GM19452 (cell line): ENCODE measurements around the gene ZNF138.
A peak's percentile ranks its signal among the peaks of the same experiment; 100 is the strongest.
"Not testable (repeated sequence)": the region's sequence is repeated elsewhere in the genome, so short reads cannot be mapped to it uniquely, and the experiment has no call there.

Source experiments
- ATAC-seq: cut with Tn5 transposase; IDR thresholded peaks from one replicate; pipeline ENCODE4 v1.9.1; 2021; ENCODE audit not compliant: unreplicated experiment

The ZNF138 gene

GRCh38 chr7:64794171-64794844 lies at the start of gene ZNF138:
TSS of gene ZNF138 (plus strand) at chr7:64794428. CDS start at chr7:64794569, 141 bp downstream.
- peak; percentile 100 for ATAC-seq

GRCh38 chr7:64744680-64745079 lies 49.5 kb upstream of the ZNF138 start:
- ATAC-seq, result no peak

DNA sequence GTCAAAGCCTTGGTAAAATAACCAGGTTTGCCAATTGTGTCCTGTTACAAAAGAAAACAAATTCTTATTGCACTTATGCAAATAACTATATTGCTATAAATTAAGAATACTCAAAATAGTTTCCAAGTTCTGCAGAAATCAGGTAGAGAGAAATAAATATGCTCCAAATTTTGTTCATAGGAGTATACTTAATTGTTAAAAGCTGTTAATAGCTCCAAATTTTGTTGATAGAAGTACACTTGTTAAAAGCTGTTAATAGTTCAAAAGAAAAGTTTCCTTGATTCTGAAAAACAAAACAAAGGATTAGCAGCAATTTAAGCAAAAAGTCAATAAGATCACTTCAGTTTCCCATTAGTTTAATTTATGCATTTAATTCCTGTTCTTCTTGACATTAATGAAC lies 46.4 kb upstream of the ZNF138 start:
- no peak for ATAC-seq

DNA sequence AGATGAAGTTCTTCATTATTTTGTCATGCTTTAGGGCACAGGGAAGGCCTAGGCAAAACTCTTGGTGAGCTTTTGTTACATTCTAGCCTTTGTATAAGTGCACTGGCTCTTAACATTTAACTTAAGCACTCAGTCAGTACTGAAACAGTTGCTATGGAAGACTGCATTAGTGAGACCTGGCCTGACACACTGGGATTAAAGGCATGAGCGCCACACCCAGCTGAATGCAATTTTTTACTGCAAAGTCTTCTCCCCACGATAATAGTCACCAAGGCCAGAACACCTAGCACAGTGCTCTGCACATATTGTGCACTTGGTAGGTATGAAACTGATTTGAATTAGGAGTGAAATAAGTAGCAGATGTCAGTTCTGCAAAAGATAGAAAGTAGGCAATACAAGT lies 41.2 kb upstream of the ZNF138 start:
- no peak for ATAC-seq

- ATAC-seq, result no peak
Measured at GRCh38 chr7:64755865-64756264, 38.4 kb upstream of the ZNF138 start.

- ATAC-seq, result no peak
Measured at GRCh38 chr7:64758151-64758550, 36.1 kb upstream of the ZNF138 start.

DNA sequence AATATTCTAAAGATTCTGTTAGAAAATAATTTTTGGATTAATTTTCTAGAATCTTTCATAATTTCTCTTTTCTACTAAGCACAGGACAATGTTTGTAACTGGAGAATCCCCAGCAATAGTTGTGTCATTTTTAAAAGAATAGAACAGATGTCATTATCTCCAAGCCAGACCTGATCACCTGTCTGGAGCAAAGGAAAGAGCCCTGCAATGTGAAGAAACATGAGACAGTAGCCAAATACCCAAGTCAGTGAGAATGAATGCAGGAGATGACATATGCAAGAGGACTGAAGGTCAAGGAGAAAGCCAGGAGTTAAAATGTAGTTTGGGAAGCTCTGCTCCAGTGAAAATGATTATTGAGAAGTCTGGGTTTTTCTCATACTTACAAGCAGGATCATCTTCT lies 25.4 kb upstream of the ZNF138 start:
- no peak for ATAC-seq

DNA sequence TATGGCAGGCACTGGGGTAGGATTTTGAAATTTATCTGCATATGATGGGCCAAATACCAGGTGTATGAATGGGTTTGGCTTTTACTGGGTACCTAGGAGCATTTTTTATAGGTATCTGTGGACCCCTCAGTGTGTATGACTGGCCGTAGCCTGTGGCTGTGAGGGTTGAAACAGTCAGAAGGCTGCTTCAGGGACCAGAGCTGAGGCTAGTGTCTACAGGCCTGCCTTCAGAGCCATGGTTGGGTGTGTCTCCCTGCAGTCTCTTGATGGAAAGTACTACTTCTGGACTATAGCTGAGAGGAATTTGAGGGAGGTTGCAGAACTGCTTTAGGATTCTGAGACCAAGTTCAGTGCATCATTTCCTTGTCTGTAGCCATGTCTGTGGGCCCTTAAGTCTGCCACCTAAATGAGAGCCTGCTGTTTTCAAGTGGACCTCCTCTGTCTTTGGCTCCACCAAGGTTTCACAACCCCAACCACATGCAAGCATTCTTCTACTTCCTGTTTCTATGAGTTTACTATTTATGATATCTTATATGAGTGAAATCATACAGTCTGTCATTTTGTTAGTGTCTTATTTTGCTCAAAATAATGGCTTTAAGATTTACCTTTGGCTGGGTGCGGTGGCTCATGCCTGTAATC lies 19.9 kb upstream of the ZNF138 start:
- no peak for ATAC-seq

DNA sequence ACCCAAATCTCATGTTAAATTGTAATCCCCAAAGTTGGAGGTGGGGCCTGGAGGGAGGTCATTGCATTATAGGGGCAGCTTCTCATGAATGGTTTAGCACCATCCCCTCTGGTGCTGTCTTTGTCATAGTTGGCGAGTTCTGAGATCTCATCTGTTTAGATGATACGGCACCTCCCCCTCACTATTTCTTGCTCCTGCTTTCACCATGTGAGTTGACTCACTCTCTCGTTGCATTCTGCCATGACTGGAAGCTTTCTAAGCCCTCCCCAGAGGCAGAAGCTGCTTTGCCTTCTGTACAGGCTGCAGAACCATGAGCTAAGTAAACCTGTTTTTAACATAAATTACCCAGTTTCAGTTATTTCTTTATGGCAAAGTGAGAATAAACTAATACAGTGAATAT lies 18.9 kb upstream of the ZNF138 start:
- no peak for ATAC-seq

DNA sequence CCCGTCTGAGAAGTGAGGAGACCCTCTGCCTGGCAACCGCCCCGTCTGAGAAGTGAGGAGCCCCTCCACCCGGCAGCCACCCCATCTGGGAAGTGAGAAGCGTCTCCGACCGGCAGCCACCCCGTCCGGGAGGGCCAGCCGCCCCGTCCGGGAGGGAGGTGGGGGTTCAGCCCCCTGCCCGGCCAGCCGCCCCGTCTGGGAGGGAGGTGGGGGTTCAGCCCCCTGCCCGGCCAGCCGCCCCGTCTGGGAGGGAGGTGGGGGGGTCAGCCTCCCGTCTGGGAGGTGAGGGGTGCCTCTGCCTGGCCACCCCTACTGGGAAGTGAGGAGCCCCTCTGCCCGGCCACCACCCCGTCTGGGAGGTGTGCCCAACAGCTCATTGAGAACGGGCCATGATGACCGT lies 9.4 kb upstream of the ZNF138 start:
- not testable (repeated sequence) for ATAC-seq

GRCh38 chr7:64787295-64787694 lies 6.9 kb upstream of the ZNF138 start:
- ATAC-seq, result no peak

DNA sequence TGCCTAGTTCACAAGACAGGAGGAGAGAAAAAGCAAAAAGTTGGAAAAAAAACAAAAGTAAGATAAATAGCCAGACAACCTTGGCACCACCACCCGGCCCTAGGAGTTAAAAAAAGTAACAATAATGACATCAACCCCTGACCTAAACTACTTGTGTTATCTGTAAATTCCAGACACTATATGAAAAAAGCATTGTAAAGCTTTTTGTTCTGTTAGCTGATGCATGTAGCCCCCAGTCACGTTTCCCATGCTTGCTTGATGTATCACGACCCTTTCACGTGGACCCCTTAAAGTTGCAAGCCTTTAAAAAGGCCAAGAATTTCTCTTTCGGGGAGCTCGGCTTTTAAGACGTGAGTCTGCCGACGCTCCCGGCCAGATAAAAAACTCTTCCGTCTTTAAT lies 5.0 kb upstream of the ZNF138 start:
- not testable (repeated sequence) for ATAC-seq

DNA sequence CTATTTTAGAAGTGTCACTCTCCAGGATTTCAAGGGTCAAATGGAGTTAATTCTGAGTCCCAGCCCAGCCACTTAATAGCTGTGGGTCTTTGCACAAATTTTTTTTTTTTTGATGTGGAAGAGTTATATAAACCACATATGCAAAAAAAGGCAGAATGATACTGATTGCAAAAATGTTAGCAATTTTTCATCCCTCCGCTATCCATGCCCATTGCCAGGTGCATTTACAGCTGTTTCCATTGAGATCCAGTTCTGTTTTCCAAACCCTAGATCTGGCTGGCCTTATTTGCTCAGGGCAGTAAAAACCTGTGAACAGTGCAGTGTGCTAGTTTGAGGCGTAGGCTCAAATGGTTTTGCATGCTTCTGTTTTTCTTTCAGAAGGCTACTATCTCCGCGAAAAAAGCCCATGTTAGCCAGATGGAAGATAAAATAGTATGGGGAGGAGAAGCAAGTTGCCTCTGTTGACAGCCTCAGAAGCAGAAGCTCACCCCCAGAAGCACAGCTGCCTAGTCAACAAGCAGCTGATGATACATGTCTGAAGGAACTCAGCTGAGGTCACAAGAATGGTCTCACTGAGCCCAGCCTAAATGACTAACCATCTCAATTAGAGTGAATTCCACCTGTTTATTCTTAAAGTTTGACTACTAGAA lies 997 bp upstream of the ZNF138 start:
- ATAC-seq, result no peak

GRCh38 chr7:64795176-64795575 lies 948 bp downstream of the ZNF138 start:
- ATAC-seq, result no peak

DNA sequence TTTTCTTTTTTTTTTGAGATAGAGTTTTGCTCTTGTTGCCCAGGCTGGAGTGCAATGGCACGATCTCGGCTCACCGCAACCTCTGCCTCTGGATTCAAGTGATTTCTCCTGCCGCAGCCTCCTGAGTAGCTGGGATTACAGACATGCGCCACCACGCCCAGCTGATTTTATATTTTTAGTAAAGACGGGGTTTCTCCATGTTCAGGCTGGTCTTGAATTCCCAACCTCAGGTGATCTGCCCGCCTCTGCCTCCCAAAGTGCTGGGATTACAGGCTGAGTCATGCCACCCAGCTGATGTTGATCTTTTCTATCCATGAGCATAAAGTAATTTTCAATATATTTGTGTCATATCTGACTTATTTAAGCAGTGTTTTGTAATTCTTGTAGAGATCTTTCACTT lies 4.9 kb downstream of the ZNF138 start:
- ATAC-seq, result not testable (repeated sequence)

- no peak for ATAC-seq
Measured at GRCh38 chr7:64802699-64803098, 8.5 kb downstream of the ZNF138 start.

DNA sequence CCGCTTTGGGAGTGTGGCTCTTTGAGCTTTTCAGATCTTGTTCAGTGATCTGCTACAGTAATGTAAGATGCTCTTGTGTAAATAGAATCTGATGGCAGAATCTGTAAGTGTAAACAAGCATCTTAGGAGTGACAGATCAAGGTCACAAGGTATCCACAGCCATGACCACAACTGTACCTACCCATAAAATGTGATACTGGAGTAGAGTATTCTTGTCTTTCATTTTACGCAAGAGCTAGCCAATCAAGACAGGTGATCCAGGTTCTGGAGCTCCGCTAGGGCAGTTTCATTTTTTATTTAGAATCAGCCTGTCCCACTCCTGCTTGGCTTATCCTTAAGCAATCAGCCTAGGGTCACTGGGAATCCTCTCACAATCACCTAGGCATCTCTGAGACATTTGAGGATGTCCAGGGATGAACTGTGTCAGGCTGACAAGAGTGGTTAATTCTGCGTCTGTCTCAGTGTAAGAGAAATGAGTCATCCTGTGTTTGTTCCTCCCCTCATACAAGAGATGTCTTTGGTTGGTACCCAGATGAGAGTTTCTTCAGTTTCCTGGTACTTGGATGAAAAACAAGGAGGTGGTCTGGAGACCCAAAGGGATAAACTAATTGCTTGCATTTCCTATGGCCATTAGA lies 13.6 kb downstream of the ZNF138 start:
- ATAC-seq, result no peak

GRCh38 chr7:64811767-64812166 lies 17.5 kb downstream of the ZNF138 start:
- ATAC-seq, result no peak

GRCh38 chr7:64830926-64831325 lies 36.7 kb downstream of the ZNF138 start:
- ATAC-seq, result no peak

DNA sequence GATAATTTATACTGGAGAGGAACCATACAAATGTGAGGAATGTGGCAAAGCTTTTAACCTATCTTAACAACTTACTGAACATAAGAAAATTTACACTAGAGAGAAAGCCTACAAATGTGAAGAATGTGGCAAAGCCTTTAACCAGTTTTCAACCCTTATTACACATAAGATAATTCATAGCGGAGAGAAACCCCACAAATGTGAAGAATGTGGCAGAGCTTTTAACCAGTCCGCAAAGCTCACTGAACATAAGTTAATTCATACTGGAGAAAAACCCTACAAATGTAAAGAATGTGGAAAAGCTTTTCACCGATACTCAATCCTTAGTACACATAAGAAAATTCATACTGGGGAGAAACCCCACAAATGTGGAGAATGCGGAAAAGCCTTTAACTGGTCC lies 37.9 kb downstream of the ZNF138 start:
- no peak for ATAC-seq

DNA sequence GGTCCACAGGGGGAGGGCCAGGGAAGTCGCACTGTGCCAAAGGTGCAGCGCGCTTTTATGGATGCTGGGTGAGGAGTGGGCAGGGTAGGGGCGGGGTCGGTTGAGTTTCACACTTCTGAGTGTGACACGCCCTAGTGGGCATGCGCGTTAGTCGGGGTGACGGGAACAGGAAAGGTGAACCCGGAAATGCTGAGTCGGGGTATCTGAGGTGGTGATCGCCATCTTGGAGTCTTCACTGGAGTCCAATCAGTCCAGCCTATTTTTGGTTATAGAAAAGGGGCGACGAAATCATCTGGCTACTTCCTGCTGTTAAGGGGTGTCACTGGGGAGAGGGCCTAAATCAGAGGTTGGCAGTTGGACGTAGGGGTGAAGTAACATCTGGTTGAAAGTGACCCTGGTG lies 40.8 kb downstream of the ZNF138 start:
- ATAC-seq, result no peak

- not testable (repeated sequence) for ATAC-seq
Measured at GRCh38 chr7:64835856-64836255, 41.6 kb downstream of the ZNF138 start.
